Activated gamma-delta T cell treated with anti-CD3 and anti-CD28 coated beads, Interleukin-2, amount 50 U/mL, for 16 hours (primary cell): ENCODE measurements around the gene PRR22.
"Not testable (repeated sequence)": the region's sequence is repeated elsewhere in the genome, so short reads cannot be mapped to it uniquely, and the experiment has no call there.

Experiments
- DNase-seq: peaks from one replicate; pipeline ENCODE4 v3.0.0-alpha.2; 2020; ENCODE audit warnings: low read depth

Gene PRR22

GRCh38 chr19:5790559-5791520 lies 6.3 kb upstream of the PRR22 start, which contains the start of gene DUS3L:
Gene DUS3L (minus strand): TSS chr19:5791163. CDS start chr19:5791141, 22 bp downstream.
- DNase-seq, result peak; percentile 89

- DNase-seq, result no peak
These were observed 5.5 kb upstream of the PRR22 start for GRCh38 chr19:5789886-5790558.

DNA sequence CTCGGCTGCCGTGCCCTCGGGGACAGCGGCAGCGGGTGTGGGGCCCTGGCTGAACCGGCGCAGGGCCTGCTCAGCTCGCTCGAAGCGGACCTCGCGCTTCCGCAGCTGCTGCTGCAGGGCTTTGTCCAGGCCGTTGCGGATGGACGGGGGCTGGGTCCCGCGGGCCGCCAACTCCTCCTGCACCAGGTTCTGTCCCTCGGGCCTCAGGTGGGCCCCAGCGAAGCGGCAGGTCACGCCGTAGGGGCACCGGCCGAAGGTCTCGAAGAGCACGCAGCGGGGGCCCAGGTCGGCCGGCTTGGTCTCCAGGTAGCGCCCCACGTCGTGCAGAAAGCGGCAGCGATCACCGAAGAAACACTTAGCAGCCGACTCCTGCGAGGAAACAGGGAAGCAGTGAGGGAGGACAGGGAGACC lies 4.8 kb upstream of the PRR22 start:
- DNase-seq, result no peak

- no peak for DNase-seq
These were observed 3.9 kb upstream of the PRR22 start for GRCh38 chr19:5788422-5788821.

DNA sequence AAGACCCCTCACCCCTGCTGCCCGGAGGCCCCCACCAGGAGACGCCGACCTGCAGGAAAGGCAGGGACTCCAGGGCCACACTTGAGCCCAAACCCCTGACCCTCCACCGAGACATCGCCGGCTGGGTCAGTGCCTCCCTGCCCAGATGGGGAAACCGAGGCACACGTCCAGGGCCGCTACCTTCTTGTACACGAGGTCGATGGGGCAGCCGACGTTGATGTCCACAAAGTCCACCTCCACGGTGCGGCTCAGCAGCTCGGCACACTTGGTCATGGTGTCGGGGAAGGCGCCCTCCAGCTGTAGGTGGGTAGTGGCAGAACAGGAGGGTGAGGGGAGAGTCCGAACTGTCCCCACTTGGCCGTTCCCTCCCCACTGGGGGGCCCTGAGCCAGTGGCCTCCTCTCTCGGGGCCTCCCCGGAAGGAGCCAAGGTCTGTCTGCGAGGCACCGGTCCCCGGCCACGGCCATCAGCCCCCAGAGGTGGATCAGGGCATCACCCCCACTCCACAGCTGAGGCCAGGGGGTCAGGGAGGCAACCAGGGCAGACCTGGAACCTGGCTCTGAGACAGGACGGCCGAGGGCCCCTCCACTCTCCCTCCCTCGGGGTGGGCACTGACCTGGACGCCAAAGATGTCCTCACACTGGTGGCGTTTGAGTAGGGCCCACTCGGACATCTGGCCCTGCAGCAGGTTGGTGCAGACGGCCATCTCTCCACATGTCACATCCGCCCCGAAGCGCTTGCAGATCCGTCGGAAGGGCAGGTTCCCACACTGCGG lies 3.0 kb upstream of the PRR22 start:
- no peak for DNase-seq

GRCh38 chr19:5786593-5787408 lies 2.3 kb upstream of the PRR22 start:
- no peak for DNase-seq

DNA sequence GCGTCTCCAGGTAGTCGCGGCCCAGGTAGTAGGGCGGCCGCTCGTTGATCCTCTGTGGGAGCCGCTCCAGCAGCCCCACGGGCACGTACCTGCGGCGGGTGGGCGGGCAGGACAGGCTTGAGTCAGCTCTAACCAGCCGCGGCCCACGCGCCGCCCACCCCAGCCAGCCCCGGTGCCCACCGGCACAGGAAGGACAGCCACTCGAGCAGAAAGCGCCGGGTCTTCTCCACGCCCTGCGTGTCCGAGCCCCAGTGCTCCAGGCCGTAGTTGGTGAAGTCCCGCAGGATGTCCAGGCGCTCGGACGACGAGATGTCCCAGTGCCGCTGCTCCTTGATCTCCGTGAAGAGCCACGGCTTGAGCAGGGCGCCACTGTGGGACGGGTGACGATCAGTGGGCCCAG lies 877 bp upstream of the PRR22 start:
- no peak for DNase-seq

GRCh38 chr19:5782945-5783919 lies 1.3 kb downstream of the PRR22 start:
- no peak for DNase-seq

- DNase-seq, result no peak
These were observed 2.2 kb downstream of the PRR22 start for GRCh38 chr19:5782322-5782721.

DNA sequence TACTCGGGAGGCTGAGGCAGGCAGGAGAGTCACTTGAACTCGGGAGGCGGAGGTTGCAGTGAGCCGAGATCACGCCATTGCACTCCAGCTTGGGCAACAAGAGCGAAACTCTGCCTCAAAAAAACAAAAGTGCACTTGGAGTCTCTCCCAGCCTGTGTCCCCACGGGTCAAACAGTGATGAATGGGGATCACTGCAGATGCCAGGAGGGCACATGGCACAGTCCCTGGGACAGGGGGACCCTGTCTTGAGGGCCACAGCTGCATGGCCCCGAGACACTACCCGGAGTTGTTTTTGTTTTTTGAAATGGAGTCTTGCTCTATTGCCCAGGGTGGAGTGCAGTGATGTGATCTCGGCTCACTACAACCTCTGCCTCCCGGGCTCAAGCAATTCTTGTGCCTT lies 3.6 kb downstream of the PRR22 start:
- DNase-seq, result not testable (repeated sequence)

DNA sequence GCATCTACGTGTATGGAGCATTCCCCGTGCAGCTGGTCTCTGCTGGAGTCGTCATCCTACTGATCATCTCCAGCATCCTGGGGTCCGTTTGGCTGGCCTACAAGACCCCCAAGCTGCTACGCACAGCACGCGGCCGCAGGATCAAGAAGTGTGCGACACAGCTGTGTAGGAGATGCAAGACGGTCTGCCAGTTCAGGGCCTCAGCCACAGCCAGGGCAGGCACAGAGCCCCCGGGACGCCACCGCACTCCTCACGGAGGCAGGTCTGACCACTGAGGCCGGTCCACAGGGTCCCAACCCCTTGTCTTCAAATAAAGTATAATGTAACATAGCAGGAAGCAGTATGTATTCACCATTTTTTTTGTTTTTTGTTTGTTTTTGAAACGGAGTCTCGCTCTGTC lies 6.1 kb downstream of the PRR22 start:
- no peak for DNase-seq

GRCh38 chr19:5775668-5776309 lies 8.8 kb downstream of the PRR22 start:
- no peak for DNase-seq

DNA sequence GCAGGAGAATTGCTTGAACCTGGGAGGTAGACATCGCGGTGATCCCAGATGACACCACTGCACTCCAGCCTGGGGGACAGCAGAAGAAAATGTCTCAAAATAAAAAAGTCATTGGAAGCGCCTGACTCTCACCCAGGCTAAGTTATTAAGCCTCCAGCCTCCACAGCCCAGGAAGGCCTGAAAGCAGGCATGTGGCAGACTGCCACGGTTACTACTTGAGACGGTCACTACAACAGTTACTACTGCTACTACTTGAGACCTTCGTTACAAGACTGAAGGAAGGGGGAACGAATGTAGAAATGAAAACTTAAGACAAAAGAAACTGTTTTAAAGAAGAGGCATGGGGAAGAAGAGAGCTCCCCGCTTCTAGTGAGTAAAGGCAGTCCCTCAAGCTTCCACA lies 9.6 kb downstream of the PRR22 start:
- no peak for DNase-seq

- no peak for DNase-seq
These were observed 11.3 kb downstream of the PRR22 start for GRCh38 chr19:5773276-5773675.

GRCh38 chr19:5772416-5772815 lies 12.1 kb downstream of the PRR22 start:
- no peak for DNase-seq

DNA sequence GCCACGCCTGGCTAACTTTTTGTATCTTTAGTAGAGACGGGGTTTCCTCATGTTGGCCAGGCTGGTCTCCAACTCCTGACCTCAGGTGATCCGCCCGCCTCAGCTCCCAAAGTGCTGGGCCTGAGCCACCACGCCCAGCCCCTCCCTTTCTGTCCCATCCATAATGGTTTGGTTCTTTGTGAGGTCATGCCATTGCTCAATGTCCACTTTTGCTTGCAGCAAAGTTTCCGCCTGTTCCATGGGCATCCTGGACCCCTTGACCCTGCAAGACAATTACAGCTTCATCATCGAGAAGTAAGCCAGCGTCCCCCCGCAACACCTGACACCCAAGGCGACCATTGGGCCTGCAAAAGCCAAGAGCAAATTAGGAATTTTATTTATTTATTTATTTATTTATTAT lies 16.6 kb downstream of the PRR22 start:
- no peak for DNase-seq

DNA sequence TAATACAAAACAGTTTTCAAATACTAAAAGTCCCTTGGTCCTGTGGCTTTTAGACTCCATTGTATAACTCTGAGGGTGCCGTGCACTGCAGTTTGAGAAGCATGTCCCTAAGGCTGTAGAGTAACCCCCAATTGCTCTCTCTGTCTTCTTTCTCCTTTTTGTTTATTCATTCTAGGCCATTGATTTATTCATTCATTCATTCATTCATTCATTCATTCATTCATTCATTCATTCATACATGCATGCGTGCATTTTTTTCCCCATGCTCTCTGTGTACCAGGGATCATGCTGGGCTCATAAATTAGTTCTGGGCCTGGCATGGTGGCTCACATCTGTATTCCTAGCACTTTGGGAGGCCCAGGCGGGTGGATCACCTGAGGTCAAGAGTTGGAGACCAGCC lies 19.3 kb downstream of the PRR22 start:
- DNase-seq, result no peak

- DNase-seq, result no peak
These were observed 21.8 kb downstream of the PRR22 start for GRCh38 chr19:5762608-5763217.

DNA sequence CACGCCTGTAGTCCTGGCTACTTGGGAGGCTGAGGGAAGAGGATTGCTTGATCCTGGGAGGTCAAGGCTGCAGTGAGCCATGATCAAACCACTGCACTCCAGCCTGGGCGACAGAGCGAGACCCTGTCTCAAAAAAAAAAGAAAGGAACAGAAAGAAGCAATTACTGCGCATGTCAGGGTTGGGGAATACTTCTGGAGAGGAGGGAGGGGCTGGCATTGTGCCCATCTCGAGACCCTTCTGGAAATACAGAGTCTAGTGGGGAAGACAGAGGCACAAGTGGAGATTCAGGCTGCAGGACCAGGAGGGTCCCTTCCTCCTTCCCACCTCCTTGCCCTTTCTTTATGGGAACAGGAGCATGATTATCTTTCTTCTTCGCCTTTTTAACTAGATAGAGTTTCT lies 30.8 kb downstream of the PRR22 start:
- DNase-seq, result no peak
